ENCODE data around the gene LMO4.

The LMO4 gene

GRCh38 chr1:87356591-87356990, 27.9 kb downstream of the LMO4 start:
- TF ChIP-seq CTCF (IDR thresholded peaks at IDR 0.05; ENCODE audit: low read depth, low read length, missing control alignments) = no peak
- no peak overlapping the region for H3K4me3 ChIP-seq (replicated peaks; ENCODE audit: low read depth, low read length)
- DNase-seq (ENCODE audit: extremely low read depth, low read depth) = no peak

GRCh38 chr1:87358219-87358618, 29.5 kb downstream of the LMO4 start:
- no peak for DNase-seq (ENCODE audit: extremely low read depth, low read depth)
- TF ChIP-seq CTCF (IDR thresholded peaks at IDR 0.05; ENCODE audit: low read depth, low read length, missing control alignments) = no peak

GRCh38 chr1:87359586-87359985, 30.9 kb downstream of the LMO4 start:
- TF ChIP-seq CTCF (IDR thresholded peaks at IDR 0.05; ENCODE audit: low read depth, low read length, missing control alignments) = no peak

More at GRCh38 chr1:87358219-87358618, 29.5 kb downstream of the LMO4 start:
- H3K4me3 ChIP-seq (replicated peaks; ENCODE audit: low read depth, low read length) = no peak overlapping the region

GRCh38 chr1:87362063-87362833, 33.6 kb downstream of the LMO4 start:
- no peak for TF ChIP-seq CTCF (IDR thresholded peaks at IDR 0.05; ENCODE audit: low read depth, low read length, missing control alignments)
- no peak for DNase-seq (ENCODE audit: extremely low read depth, low read depth)
- no peak overlapping the region for H3K4me3 ChIP-seq (replicated peaks; ENCODE audit: low read depth, low read length)

More at GRCh38 chr1:87359586-87359985, 30.9 kb downstream of the LMO4 start:
- no peak for DNase-seq (ENCODE audit: extremely low read depth, low read depth)
- H3K4me3 ChIP-seq (replicated peaks; ENCODE audit: low read depth, low read length) = no peak overlapping the region

- TF ChIP-seq CTCF (IDR thresholded peaks at IDR 0.05; ENCODE audit: low read depth, low read length, missing control alignments) = no peak
- no peak for DNase-seq (ENCODE audit: extremely low read depth, low read depth)
- H3K4me3 ChIP-seq (replicated peaks; ENCODE audit: low read depth, low read length) = no peak overlapping the region
These were observed 34.2 kb downstream of the LMO4 start for GRCh38 chr1:87362834-87363426.

GRCh38 chr1:87367549-87367948, 38.9 kb downstream of the LMO4 start:
- no peak for DNase-seq (ENCODE audit: extremely low read depth, low read depth)
- H3K4me3 ChIP-seq (replicated peaks; ENCODE audit: low read depth, low read length) = no peak overlapping the region
- no peak for TF ChIP-seq CTCF (IDR thresholded peaks at IDR 0.05; ENCODE audit: low read depth, low read length, missing control alignments)

Data from HFF-Myc (cell line).